Activated CD8-positive, alpha-beta T cell treated with anti-CD3 and anti-CD28 coated beads for 36 hours (primary cell): ENCODE measurements around the gene USP15. TPM values are rescaled to one million over a fixed set of nuclear protein-coding genes. Genes with fewer than 3 reads are reported as not detected.

ENCODE experiments used
- ATAC-seq: fragments of 200-7000 bp; cut with Tn5 transposase; one replicate; pipeline ENCODE4 v1.10.0; 2021; ENCODE audit warnings: mild to moderate bottlenecking, moderate library complexity
- CTCF ChIA-PET: fragments of 350-600 bp; sonication (Branson Sonifier 250); formaldehyde crosslinking; loops from one replicate; lab custom pipeline; 2021; ENCODE audit warnings: antibody characterized with exemption; lab: Charles Lee
- POLR2A ChIA-PET: fragments of 350-600 bp; sonication (Branson Sonifier 250); formaldehyde crosslinking; loops from one replicate; lab custom pipeline; 2021; ENCODE audit warnings: antibody characterized with exemption; lab: Charles Lee
- DNase-seq: peaks from one replicate; pipeline ENCODE4 v3.0.0-alpha.2; 2020
- H3K27ac Mint-ChIP-seq: one replicate; pipeline ENCODE4 v1.8.0; 2021; ENCODE audit warnings: mild to moderate bottlenecking, mixed read lengths
- H3K27me3 Mint-ChIP-seq: one replicate; pipeline ENCODE4 v1.8.0; 2021; ENCODE audit warnings: mixed read lengths
- H3K36me3 Mint-ChIP-seq: one replicate; pipeline ENCODE4 v1.8.0; 2021; ENCODE audit warnings: low read depth, mixed read lengths
- H3K4me1 Mint-ChIP-seq: one replicate; pipeline ENCODE4 v1.8.0; 2021; ENCODE audit warnings: low read depth, mixed read lengths
- H3K4me3 Mint-ChIP-seq: one replicate; pipeline ENCODE4 v1.8.0; 2021; ENCODE audit warnings: mild to moderate bottlenecking, moderate library complexity, mixed read lengths
- H3K9me3 Mint-ChIP-seq: one replicate; pipeline ENCODE4 v1.8.0; 2021; ENCODE audit warnings: mixed read lengths
- intact Hi-C: fragments of 100-400 bp; cut with micrococcal nuclease; formaldehyde crosslinking; loops from one replicate; pipeline ENCODE4 v1.10.0; 2022
- total RNA-seq, 2 experiments: library from RNA; stranded (reverse); gene quantifications; one replicate each; pipeline ENCODE4 v1.2.3, GENCODE V29; 2021
- TF ChIP-seq, protein P1 (sequence below): fragments of 200-600 bp; IDR thresholded peaks from one replicate; pipeline ENCODE4 v1.8.0; 2022; ENCODE audit warnings: antibody characterized with exemption, mild to moderate bottlenecking

Gene USP15
- total RNA-seq, 2 experiments from 2014 or later: 112 to 118 TPM

DNA sequence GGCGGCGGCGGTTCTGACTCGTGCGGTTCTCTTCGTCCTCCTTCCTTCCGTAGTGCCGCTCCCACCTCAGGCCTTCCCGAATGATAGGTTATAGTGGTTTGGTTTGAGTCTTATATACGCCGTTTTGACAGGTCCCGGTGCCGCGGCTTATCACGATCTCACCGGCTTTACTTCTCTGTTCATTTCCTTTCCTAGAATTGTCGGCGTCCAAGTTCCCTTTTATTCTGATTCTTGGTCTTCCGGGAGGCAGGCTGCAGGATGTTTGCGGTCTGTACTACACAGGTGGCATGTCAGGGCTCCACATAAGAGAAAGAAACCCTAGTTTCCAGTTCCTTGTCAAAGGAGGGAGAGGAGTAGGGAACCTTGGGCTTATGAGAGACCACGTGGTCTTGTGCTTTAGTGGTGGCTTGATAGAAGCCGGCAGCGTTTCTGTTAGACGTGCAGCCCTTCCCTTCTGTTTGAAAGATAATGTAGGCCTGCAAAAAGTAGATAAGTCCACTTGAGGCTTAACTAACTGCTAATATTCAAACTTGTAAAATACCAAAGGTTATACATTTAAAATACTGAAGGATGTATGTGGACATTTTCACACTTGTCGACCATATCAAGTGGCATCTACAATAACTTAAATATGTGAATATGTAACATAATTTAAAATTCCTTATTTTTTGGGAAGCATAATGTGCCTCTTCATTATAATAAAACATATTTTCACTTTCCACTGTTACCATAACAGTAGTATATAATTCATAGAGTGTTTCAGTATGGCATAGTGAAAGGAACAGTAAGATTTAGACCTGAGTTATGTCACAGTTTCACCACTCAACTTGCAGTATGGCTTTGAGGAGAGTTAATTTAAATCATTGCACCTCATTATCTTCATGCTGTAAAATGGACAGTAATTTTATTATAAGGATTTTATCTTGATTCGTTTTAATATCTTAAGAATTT lies 804 bp downstream of the USP15 start:
- H3K4me1 Mint-ChIP-seq: peaks cover 60% of the 10 kb centered on the region
- intact Hi-C loops: loop anchor here (2.0 to 10.0 kb wide), 3 partner anchors 14 to 342 kb away; no protein-coding TSS in a partner anchor
- TF ChIP-seq, protein P1, sequence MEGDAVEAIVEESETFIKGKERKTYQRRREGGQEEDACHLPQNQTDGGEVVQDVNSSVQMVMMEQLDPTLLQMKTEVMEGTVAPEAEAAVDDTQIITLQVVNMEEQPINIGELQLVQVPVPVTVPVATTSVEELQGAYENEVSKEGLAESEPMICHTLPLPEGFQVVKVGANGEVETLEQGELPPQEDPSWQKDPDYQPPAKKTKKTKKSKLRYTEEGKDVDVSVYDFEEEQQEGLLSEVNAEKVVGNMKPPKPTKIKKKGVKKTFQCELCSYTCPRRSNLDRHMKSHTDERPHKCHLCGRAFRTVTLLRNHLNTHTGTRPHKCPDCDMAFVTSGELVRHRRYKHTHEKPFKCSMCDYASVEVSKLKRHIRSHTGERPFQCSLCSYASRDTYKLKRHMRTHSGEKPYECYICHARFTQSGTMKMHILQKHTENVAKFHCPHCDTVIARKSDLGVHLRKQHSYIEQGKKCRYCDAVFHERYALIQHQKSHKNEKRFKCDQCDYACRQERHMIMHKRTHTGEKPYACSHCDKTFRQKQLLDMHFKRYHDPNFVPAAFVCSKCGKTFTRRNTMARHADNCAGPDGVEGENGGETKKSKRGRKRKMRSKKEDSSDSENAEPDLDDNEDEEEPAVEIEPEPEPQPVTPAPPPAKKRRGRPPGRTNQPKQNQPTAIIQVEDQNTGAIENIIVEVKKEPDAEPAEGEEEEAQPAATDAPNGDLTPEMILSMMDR: no peak
- ATAC-seq (peak; percentile 31), DNase-seq (peak; percentile 80)
- ChIA-PET CTCF (no interaction called here), POLR2A (interaction anchor here (1.6 to 1.8 kb wide), 2 partner anchors 10 to 109 kb away, joined by 4 to 10 read pairs; no protein-coding TSS in a partner anchor)
- no peaks in the 10 kb centered on the region for H3K9me3 Mint-ChIP-seq
- peaks cover 27% of the 10 kb centered on the region for H3K36me3 Mint-ChIP-seq
- peak overlapping the region; percentile 83 for H3K4me3 Mint-ChIP-seq
- H3K27me3 Mint-ChIP-seq: no peaks in the 10 kb centered on the region
- peak overlapping the region; percentile 96 for H3K27ac Mint-ChIP-seq

DNA sequence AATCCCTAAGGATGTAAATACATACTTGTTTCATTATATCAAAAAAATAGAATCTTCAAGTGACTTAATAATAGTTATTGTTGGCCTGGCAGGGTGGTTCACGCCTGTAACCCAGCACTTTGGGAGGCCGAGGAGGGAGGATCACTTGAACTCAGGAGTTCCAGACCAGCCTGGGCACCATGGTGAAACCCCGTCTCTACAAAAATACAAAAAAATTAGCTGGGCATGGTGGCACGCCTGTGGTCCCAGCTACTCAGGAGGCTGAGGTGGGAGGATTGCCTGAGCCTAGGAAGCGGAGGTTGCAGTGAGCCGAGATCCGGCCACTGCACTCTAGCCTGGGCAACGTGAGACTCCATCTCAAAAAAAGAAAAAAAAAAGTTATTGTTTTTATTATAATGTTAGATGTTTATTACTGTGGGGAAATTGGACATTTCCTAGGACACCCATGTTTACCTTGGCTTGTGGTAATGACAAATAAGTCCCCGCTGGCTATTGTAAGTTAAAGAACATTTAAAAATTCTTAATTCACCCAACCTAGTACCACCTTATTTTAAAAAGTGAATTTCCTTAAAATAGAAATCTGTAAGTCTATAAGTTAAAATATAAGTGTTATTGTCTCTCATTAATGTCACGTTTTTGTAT lies 1.8 kb downstream of the USP15 start:
- ATAC-seq: no peak
- peak overlapping the region; percentile 83 for H3K4me3 Mint-ChIP-seq
- peaks cover 59% of the 10 kb centered on the region for H3K4me1 Mint-ChIP-seq
- peak overlapping the region; percentile 85 for H3K27ac Mint-ChIP-seq
- POLR2A ChIA-PET: no interaction called here
- peaks cover 32% of the 10 kb centered on the region for H3K36me3 Mint-ChIP-seq
- H3K27me3 Mint-ChIP-seq: no peaks in the 10 kb centered on the region
- intact Hi-C loops: loop anchor here (2.0 to 10.0 kb wide), 3 partner anchors 13 to 341 kb away; no protein-coding TSS in a partner anchor
- TF ChIP-seq, protein P1: no peak
- no peak for DNase-seq
- no peaks in the 10 kb centered on the region for H3K9me3 Mint-ChIP-seq
- CTCF ChIA-PET: no interaction called here

DNA sequence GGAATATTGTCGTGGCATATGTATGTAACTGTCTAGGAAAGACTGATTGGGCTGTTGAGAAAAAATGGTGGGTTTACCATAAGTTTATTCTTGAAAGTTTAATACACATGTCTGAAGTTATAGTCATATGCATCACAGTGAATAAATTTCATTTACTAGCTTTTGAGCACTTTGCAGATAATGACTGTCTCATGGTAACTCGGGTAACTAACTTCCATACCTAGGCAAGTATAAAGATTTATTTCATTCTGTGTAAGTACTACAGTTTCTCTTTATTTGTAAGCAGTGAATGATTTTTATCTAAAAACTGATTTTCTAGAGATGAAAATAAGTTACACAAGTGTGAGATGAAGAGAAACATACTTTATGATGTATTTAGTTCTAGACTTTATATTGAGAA lies 3.0 kb downstream of the USP15 start:
- Mint-ChIP-seq H3K27ac (peak overlapping the region; percentile 93), H3K36me3 (peaks cover 34% of the 10 kb centered on the region), H3K4me1 (peaks cover 57% of the 10 kb centered on the region), H3K4me3 (peak overlapping the region; percentile 83), H3K9me3 (no peaks in the 10 kb centered on the region), H3K27me3 (no peaks in the 10 kb centered on the region)
- ChIA-PET POLR2A (no interaction called here), CTCF (interaction anchor here (1.3 kb wide), 1 partner anchor 175 kb away, joined by 4 read pairs; no protein-coding TSS in a partner anchor)
- TF ChIP-seq, protein P1: no peak
- DNase-seq (no peak), ATAC-seq (no peak)
- intact Hi-C loops: loop anchor here (10.0 kb wide), 1 partner anchor 112 kb away; no protein-coding TSS in a partner anchor

DNA sequence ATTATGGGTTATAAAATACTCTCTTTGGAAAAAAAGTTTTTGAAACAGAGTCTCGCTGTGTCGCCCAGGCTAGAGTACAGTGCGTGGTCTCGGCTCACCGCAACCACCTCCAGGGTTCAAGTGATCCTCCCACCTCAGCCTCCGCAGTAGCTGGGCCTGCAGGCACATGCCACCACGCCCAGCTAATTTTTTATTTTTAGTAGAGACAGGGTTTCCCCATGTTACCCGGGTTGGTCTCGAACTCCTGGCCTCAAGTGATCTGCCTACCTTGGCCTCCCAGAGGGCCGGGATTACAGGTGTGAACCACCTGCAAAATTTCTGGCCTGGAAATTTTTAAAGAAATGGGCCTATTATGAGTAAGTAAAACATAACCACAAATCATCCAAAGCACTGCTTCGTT lies 3.8 kb downstream of the USP15 start:
- Mint-ChIP-seq H3K36me3 (peaks cover 37% of the 10 kb centered on the region), H3K27ac (peak overlapping the region; percentile 93), H3K4me1 (peaks cover 57% of the 10 kb centered on the region), H3K4me3 (peak overlapping the region; percentile 83), H3K27me3 (no peaks in the 10 kb centered on the region), H3K9me3 (no peaks in the 10 kb centered on the region)
- ATAC-seq: no peak
- peak; percentile 37 for DNase-seq
- ChIA-PET POLR2A (no interaction called here), CTCF (interaction anchor here (1.3 kb wide), 1 partner anchor 174 kb away, joined by 4 read pairs; no protein-coding TSS in a partner anchor)
- TF ChIP-seq, protein P1: no peak
- intact Hi-C loops: loop anchor here (10.0 kb wide), 1 partner anchor 111 kb away; no protein-coding TSS in a partner anchor
